Ureter (tissue), 1 donor: ENCODE data around the gene MED16. TPM values are rescaled to one million over a fixed set of nuclear protein-coding genes. Genes with fewer than 3 reads are reported as not detected.
"Not testable (repeated sequence)": the region's sequence is repeated elsewhere in the genome, so short reads cannot be mapped to it uniquely, and the experiment has no call there.

Experiments used
- DNase-seq: peaks from one replicate; pipeline ENCODE4 v3.0.0-alpha.2; 2020; ENCODE audit warnings: low spot score
- total RNA-seq: library from RNA; stranded (reverse); gene quantifications from one replicate; pipeline ENCODE4 v1.2.4, GENCODE V29; 2023
- donor health status: DM: yes; HTN: yes; CAD: no.

Gene MED16
- total RNA-seq, 1 donor from 2014 or later, result 63.7 TPM

DNA sequence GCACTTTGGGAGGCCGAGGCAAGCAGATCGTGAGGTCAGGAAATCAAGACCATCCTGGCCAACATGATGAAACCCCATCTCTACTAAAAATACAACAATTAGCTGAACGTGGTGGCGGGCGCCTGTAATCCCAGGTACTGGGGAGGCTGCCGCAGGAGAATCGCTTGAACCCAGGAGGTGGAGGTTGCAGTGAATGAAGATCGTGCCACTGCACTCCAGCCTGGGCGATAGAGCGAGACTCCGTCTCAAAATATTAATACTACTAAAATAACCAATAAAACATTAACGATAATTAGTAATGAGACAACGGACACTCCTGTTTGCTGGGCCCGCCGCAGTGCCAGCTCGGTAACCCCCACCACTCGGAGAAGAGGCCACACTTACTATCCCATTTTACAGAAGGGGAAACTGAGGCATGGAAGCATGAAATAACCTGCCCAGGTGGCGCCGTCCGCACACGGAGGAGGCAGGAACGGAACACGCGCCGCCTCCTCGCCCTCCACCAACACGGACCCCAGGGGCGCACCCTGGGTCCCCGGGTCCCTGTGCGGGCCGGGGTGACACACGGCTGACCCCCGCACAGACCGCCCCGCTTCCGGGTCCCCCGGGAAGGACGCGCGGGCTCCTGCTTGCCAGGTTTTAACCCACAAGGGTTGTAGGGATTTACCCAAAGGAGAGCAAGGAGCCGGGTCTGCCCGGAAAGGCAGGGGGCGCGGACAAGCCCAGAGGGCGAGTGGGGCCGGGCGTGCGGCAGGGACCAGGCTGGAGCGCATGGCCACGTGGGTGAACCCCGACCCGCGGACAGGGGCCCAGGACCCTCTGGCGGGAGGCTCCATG, 18.4 kb upstream of the MED16 start:
- no peak for DNase-seq

DNA sequence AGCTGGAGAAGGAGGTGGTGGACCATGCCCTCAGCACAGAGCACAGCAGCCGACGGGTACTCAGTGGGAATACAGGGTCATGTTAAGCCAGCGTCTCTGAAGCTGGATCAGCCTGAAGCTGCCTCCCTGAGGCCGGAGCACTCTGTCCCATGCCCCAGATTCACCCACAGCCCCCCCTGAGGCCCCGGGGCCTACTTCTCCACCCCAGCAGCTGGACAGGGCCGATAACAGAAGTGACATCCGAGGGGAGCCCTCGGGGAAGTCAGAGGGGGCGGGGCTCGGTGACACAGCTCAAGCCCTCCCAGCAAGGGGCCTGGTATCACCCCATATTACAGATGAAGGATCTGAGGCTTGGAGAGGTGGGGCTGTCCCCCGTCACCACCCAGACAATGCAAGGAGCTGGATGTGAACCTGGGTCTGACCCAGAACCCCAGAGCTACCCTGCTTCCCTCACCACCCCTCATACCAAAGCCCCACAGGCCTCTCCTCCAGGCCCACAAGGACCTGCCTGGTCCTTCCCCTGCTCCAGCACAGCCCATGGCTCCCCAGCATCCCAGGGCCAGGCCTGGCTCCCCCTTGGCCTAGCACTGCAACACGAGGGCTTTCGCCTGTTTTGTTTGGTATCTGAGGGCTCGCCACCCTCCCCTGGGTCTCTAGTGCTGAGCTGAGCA, 14.3 kb upstream of the MED16 start:
- DNase-seq, result no peak

DNA sequence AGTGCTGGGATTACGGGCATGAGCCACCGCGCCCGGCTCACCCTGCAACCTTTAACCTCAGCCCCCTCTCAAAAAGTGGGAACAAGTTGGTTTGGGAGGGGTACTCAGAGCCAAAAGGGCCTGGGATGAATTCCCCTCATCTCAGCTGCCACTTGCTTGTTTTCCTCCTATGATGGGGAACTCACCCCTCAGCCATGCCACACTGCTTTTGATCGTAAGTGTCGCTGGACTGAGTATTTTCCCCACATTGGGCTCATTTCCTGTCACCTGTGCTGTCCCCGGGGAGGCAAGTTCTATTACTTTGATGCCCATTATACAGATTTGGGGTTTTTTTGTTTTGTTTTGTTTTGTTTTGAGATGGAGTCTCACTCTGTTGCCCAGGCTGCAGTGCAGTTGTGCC, 13.5 kb upstream of the MED16 start:
- no peak for DNase-seq

DNA sequence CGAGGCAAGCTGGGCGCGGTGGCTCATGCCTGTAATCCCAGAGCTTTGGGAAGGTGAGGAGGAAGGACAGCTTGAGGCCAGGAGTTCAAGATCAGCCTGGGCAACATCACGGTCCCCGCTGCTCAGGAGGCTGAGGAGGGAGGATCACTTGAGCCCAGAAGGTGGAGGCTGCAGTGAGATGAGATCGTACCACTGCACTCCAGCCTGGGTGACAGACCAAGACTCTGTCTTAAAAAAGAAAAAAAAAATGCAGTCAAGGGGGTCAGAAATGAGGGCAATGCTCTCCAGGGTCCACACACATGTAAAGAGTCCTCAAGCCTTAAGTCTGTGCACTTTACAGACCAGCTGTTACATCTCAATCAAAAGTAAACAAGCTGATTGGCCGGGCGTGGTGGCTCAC, 11.6 kb upstream of the MED16 start:
- no peak for DNase-seq

DNA sequence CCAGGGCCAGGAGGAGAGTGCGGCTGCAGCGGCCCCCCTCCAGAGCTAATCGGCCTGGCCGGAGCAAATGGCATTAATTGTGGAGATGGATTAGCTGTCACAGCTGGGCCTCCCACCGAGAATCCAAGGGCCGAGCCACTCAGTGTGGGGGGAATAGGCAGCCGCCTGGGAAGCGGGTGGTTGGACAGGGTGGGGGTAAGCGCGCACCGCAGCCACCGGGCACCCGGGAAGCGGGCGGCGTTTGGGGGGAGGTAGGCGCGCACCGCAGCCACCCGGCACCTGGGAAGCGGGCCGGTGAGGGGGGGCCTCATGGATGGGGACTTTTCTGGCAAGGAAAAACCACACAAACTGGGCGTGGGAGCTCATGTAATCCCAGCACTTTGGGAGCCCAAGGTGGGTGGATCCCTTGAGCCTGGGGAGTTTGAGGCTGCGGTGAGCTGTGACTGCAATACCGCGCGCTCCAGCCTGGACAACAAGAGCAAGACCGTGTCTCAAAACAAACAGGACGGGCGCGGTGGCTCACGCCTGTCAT, 10.3 kb upstream of the MED16 start:
- no peak for DNase-seq

DNA sequence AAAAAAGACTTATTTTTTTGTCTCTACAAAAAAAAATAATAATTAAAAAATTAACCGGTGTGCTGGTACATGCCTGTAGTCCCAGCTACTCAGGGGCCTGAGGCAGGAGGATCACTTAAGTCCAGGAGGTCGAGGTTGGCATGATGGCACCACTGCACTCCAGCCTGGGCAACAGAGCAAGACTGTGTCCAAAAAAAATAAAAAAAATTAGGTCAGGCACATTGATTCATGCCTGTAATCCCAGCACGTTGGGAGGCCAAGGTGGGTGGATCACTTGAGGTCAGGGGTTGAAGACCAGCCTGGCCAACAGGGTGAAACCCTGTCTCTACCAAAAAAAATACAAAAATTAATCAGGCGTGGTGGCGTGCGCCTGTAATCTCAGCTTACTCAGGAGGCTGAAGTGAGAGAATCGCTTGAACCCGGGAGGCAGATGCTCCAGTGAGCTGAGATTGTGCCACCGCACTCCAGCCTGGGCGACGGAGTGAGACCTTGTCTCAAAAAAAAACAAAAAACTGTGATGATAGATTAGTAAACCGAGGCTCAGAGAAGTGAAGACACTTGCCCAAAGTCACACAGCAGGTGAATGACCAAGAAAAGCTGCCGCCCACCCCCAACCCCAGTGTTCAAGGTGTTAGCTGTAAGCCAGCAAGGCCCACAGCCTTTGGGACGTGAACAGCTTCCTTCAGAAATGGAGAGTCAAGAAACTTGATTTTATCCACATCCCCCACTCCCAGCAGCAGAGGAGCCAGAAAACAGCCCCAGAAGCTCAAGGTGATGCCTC, 9.6 kb upstream of the MED16 start:
- DNase-seq, result no peak

DNA sequence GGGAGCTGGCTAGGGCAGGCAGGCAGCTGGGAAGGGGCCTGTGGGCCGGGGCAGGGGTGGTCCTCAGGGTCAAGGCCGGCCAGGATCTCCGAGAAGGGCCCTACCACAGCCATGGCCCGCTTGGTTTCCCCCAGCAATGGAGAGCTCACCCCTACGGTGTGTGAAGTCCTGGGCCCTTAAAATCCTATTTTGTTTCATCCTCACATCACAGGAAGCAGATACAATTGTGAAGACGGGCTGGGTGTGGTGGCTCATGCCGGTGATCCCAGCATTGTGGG, 9.0 kb upstream of the MED16 start:
- no peak for DNase-seq

DNA sequence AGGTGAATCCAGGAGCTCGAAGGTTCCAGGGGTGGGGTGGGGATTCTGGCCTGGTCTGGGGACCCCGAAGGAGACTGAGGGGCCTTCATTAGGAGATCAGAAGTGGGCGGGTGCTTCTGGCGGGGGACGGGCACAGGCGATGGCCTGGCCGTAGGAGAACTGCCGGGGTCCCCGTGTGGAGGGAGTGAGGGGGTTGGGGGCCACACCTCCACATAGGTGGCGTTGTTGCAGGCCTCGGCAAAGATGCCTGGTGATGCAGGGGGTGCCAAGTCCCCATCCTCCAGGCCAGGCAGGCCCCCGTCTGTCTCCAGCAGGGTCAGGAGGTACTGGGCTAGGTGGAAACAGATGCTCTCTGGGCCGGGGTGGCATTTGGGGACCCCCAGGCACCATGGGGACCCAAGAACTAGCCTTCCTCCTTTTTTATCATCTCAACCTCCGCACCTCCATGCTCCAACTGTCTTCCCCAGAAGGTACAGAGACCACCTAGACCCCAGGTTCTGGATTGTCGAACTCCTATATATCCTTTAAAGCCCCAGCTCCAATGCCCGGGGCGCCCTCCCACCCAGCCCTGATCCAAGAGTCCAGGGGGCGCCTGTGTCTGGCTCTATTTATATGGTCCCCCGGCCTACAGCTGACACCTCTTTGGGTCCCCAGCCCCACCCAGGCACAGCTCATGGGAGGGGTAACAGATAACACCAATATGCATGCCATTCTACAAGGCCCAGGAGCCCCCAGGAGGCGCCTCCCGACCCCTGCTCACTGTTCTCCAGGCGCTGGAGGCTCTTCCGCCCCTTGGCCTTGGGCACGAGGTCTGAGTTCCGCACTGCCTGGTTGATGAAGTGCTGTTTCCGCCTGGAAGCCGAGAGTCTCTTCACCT, 8.5 kb upstream of the MED16 start:
- no peak for DNase-seq

DNA sequence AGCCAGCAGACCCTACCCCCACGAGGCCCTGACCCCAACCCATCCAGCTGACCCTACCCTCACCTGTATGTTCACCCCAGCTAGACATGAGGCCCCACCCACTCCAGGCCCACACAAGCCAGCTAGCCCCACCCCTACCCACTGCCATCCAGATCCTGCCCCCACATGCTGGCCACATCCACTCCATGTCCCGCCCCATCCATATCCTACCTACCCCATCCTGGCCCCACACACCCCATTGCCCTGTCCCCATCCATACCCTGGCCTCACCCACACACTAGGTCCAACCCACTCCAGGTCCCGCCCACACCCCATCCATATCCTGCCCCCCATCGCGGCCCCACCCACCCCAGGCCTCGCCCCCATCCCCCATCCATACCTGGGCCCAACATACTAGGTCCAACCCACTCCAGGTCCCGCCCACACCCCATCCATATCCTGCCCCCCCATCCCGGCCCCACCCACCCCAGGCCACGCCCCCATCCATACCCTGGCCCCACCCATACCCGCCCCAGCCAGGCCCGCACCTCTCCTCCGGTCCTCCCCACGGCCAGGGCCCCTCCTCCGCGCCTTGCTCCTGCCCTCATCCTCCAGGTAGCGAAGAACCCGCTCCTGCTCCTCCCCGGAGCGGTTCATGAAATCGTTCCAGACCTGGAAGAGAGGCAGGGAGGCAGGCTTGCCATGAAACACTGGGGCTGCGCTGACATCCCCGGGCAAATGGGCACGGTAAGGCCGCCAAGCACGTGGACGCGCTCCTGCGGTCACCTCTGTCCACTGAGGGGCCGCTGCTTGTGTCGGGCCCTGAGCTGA, 7.5 kb upstream of the MED16 start:
- DNase-seq, result no peak

DNA sequence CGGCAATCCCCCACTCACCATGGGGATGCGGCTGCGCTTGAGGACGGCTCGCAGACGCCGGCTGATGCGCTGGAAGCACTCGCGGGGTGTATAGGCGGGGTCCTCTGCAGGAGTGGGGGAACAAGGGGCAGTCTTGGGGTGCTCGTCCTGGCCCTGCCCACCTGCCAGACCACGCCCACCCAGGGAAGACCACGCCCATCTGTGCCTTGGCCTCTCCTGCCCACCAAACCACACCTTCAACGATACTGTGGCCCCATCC, 7.0 kb upstream of the MED16 start:
- no peak for DNase-seq

DNA sequence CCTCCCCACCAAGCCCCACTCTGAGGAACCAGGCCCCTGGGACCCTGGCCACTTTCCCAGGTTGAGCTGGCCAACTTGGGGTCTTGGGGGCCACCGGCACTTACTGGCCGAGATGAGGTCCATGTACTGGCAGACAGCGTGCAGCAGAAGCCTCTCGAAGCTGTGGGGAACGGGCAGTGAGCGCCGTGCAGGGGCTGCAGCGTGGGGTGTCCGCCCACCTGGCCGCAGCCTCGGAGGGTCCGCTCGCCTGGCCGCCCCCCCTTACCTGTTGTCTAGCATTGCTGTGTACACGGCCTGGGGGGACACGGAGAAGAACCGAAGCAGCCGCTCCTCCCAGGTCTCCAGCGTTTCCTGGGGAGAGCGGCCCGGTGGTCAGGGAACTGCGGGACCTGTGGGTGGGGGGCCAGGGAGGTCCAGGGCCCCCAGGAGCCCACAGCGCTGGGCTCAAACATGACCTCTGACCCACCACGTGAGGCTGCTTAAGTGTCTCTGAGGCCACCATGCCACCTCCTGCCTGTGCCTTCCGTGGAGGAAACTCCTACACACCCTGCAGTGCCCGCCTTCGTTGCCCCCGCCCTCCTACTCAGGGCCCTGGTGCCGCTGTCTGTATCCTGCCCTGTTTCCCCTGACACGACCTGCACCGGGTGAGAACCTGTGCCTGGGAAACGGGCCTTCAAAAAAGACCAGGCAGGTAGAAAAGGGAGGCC, 6.5 kb upstream of the MED16 start:
- no peak for DNase-seq

DNA sequence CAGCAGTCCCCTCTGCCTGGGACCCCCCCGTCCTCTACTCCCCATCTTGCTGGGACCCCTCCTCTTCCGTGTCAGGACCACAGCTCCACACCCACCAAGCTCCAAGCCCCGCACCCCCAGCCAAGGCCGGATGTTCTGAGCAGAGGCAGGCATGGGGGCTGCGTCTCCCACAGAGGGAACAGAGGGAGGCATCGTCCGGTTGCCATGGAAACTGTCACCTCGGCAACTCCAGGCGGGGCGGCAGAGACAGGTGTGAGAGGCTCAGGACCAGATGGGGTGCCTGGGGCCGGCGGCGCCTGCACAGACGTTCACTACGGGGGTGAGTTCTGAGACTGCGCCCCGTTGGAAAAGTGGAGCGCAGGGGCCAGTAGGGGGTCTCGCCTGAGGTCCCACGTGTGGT, 5.7 kb upstream of the MED16 start:
- no peak for DNase-seq

DNA sequence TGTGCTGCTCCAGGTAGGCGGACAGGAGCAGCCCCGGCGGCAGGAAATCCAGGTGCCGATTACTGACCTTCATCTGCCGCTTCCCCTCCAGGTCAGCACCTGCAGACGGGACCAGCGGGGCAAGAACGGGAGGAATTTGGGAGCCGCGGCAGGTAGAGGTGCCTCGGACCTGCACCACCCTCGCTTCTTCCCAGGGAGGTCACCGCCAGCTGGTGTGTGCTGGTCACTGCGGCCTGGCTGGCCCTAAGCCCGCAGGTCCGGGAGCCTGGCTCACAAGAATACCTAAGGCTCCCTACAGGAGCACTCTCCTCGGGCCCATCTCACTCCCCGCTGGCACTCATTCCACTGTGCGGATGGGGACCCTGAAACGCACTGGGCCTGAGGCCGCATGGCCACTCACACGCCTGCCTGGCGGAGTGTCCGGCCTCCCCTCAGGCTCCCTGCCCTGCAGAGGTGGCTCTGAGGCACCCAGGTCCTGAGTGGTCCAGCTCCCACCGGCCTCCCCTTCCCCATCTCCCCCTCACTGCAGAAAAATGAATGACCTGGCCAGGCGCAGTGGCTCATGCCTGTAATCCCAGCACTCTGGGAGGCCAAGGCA, 4.6 kb upstream of the MED16 start:
- no peak for DNase-seq

DNA sequence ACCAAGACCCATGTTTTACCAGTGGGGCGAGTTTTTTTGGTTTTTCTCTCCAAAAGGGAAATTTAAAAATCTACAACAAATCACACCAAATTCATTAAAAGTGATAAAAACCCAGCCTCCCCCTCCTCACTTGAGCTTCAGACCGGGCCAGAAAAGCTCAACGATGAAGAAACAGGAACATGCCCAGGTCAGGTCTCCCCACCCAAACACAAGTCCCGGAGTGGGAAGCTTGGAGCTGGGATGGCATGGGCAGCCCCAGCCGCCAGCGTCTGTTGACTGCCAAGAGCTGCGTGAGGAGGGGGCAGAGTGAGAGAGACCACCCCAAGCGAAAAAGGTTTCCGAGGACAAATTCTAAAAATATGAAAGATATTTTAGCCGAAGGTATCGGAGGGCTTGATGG, 4.0 kb upstream of the MED16 start:
- no peak for DNase-seq

DNA sequence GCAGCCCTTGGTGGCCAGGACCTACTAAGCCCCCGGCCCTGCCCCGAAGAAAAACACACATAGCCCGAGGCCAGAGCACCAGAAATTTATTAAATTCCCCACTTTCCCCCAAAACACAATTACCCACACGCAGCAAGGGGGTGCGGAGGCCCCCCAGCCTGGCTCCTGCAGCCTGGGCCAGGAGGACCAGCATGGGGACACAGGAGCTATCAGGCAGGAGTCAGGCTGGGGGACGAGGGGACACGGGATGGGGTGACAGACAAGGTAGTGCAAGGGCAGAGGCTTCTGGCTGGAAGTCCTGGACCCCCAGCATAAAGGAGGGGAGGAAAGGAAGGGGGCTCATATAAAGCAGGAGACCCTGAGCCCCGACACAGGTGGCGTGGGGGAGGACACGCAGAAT, 3.4 kb upstream of the MED16 start:
- DNase-seq, result no peak

DNA sequence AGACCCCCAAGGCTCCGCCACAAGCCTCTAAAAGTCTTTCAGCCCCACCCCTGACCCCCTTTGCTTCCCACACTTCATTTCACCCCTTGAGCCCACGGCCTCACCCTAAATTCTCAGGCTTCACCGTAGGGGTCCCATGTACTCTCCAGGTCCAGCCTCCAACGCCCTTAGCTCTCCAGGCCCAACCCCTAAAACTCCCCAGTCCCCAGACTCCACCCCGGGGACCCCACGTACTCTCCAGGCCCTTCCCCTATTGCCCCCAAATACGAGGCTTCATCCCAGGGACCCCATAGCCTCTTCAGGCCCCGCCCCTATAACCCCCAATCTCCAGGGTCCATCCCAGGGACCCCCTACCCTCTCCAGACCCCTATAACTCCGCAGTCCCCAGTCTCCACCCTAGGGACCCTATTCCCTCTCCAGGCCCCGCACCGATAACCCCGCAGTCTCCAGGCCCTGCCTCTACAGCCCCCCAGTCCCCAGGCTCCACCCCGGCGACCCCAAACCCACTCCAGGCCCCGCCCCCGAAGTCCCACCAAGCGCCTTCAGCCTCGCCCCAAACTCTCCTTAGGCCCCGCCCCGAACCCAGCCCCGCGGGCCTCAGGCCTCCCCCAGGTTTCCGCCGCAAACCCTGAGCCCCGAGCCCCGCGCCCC, 619 bp downstream of the MED16 start:
- no peak for DNase-seq

DNA sequence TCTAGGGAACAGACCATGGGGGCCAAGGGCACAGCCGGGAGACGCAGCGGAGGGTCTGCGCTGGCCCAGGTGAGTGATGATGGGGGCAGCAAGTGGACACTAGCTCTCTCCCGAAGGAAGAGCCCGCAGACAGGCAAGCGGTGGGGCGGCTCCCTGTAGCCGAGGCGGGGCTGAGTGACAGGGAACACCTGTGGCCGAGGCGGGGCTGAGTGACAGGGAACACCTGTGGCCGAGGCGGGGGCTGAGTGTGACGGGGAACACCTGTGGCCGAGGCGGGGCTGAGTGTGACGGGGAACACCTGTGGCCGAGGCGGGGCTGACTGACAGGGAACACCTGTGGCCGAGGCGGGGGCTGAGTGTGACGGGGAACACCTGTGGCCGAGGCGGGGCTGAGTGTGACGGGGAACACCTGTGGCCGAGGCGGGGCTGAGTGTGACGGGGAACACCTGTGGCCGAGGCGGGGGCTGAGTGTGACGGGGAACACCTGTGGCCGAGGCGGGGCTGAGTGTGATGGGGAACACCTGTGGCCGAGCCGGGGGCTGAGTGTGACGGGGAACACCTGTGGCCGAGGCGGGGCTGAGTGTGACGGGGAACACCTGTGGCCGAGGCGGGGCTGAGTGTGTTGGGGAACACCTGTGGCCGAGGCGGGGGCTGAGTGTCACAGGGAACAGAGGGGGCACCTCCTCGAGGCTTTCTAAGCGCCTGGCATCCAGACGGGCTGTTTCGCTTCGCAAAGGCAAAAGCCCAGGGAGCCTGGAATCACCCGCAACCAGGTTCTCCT, 1.4 kb downstream of the MED16 start:
- DNase-seq, result not testable (repeated sequence)

DNA sequence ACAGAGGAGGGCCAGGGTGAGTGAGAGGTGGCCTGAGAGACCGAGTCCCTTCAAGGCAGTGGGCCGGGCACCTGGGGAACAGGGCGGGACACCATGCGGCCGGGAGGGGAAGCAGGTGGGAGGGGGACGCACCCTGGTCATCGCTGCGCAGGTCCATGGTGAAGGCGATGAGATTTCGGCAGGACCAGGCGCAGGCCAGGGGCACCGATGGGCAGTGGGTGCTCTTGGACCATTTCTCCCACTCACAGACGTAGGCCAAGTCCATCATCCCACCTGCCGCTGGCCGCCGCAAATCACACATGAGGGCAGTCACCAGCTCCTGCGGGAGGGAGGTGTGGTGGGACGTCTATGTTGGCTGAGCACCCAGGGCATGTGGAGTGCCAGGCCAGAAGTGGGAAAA, 2.2 kb downstream of the MED16 start:
- DNase-seq, result no peak
